HEK293 (cell line): Measurements from ENCODE around the gene EEF1AKMT2.
A peak's percentile ranks its signal among the peaks of the same experiment; 100 is the strongest.

Experiments
- CTCF ChIA-PET: fragments of 350-600 bp; formaldehyde crosslinking; extraction: SDS; loops from one replicate; lab custom pipeline; 2021; ENCODE audit warnings: antibody characterized with exemption; lab: Yijun Ruan, JAX
- POLR2A ChIA-PET: fragments of 300-600 bp; formaldehyde crosslinking; extraction: SDS; loops from one replicate; lab custom pipeline; 2020; ENCODE audit warnings: antibody characterized with exemption, inconsistent platforms; lab: Yijun Ruan, JAX
- H3K27ac ChIP-seq: fragments of 200-500 bp; sonication (Bioruptor generic); 2 replicates; pipeline ENCODE4 v1.5.1; 2014; ENCODE audit warnings: low read depth, low read length, control low read depth, inconsistent platforms; ENCODE audit errors: extremely low read depth
- H3K36me3 ChIP-seq, 2 experiments: fragments of 200-500 bp in 1 of 2; sonication (Bioruptor generic) in 1 of 2; 1 replicate in 1 of 2; 2 replicates in 1 of 2; pipeline ENCODE4 v1.5.1; 2014 to 2017; ENCODE audit warnings: inconsistent platforms in 2 of 2, low read length in 2 of 2; ENCODE audit not compliant: control insufficient read depth in 2 of 2, insufficient read depth in 1 of 2
- H3K4me1 ChIP-seq: fragments of 200-500 bp; sonication (Bioruptor generic); 2 replicates; pipeline ENCODE4 v1.5.1; 2014; ENCODE audit warnings: mild to moderate bottlenecking, low read length, inconsistent platforms; ENCODE audit not compliant: control insufficient read depth, insufficient read depth
- H3K4me3 ChIP-seq: 2 replicates; pipeline ENCODE4 v1.5.1; 2011; ENCODE audit warnings: low read depth, mild to moderate bottlenecking, control low read depth, low read length, moderate library complexity
- H3K9me3 ChIP-seq: fragments of 200-500 bp; sonication (Bioruptor generic); 2 replicates; pipeline ENCODE4 v1.5.1; 2014; ENCODE audit warnings: low read depth, low read length, inconsistent platforms; ENCODE audit not compliant: control insufficient read depth, insufficient read depth
- FEZF1 ChIP-seq: fragments of 450-650 bp; formaldehyde crosslinking; IDR thresholded peaks from 2 replicates; pipeline ENCODE4 v1.5.1; 2016; ENCODE audit warnings: missing biosample characterization, missing genetic modification characterization
- KLF16 ChIP-seq: fragments of 450-650 bp; formaldehyde crosslinking; IDR thresholded peaks from 2 replicates; pipeline ENCODE4 v1.5.1; 2017; ENCODE audit warnings: missing biosample characterization, missing genetic modification characterization
- SP2 ChIP-seq: fragments of 450-650 bp; formaldehyde crosslinking; IDR thresholded peaks from 2 replicates; pipeline ENCODE4 v1.5.1; 2016; ENCODE audit warnings: missing biosample characterization, missing genetic modification characterization
- ZBTB1 ChIP-seq: fragments of 450-650 bp; formaldehyde crosslinking; IDR thresholded peaks from 2 replicates; pipeline ENCODE4 v1.5.1; 2016; ENCODE audit warnings: missing biosample characterization, missing genetic modification characterization
- ZBTB44 ChIP-seq: fragments of 450-650 bp; IDR thresholded peaks from 2 replicates; pipeline ENCODE4 v1.5.1; 2018; ENCODE audit warnings: missing biosample characterization, mild to moderate bottlenecking, missing genetic modification characterization
- ZFP69B ChIP-seq: fragments of 450-650 bp; formaldehyde crosslinking; IDR thresholded peaks from 2 replicates; pipeline ENCODE4 v1.5.1; 2016; ENCODE audit warnings: missing biosample characterization, missing genetic modification characterization
- ZNF175 ChIP-seq: fragments of 450-650 bp; formaldehyde crosslinking; IDR thresholded peaks from 2 replicates; pipeline ENCODE4 v1.5.1; 2016; ENCODE audit warnings: missing biosample characterization, missing genetic modification characterization
- ZNF211 ChIP-seq: fragments of 450-650 bp; formaldehyde crosslinking; IDR thresholded peaks from 2 replicates; pipeline ENCODE4 v1.5.1; 2016; ENCODE audit warnings: low read depth, missing biosample characterization, missing genetic modification characterization
- ZNF214 ChIP-seq: fragments of 450-650 bp; formaldehyde crosslinking; IDR thresholded peaks from 2 replicates; pipeline ENCODE4 v1.5.1; 2017; ENCODE audit warnings: missing biosample characterization, mild to moderate bottlenecking, missing genetic modification characterization, borderline replicate concordance
- ZNF423 ChIP-seq: fragments of 450-650 bp; formaldehyde crosslinking; IDR thresholded peaks from 2 replicates; pipeline ENCODE4 v1.5.1; 2016; ENCODE audit warnings: missing biosample characterization, missing genetic modification characterization
- ZNF510 ChIP-seq: fragments of 450-650 bp; formaldehyde crosslinking; IDR thresholded peaks from 2 replicates; pipeline ENCODE4 v1.5.1; 2018; ENCODE audit warnings: mild to moderate bottlenecking, missing genetic modification characterization, missing biosample characterization; ENCODE audit not compliant: insufficient replicate concordance
- ZNF529 ChIP-seq: fragments of 450-650 bp; formaldehyde crosslinking; IDR thresholded peaks from 2 replicates; pipeline ENCODE4 v1.5.1; 2017; ENCODE audit warnings: missing genetic modification characterization, missing biosample characterization; ENCODE audit not compliant: insufficient replicate concordance
- ZNF610 ChIP-seq: fragments of 450-650 bp; formaldehyde crosslinking; IDR thresholded peaks from 2 replicates; pipeline ENCODE4 v1.5.1; 2016; ENCODE audit warnings: missing biosample characterization, missing genetic modification characterization, borderline replicate concordance
- ZNF660 ChIP-seq: fragments of 450-650 bp; IDR thresholded peaks from 2 replicates; pipeline ENCODE4 v1.5.1; 2018; ENCODE audit warnings: missing biosample characterization, mild to moderate bottlenecking, missing genetic modification characterization
- ZNF664 ChIP-seq: fragments of 450-650 bp; formaldehyde crosslinking; IDR thresholded peaks from 2 replicates; pipeline ENCODE4 v1.5.1; 2016; ENCODE audit warnings: missing biosample characterization, missing genetic modification characterization
- ZNF677 ChIP-seq: fragments of 450-650 bp; IDR thresholded peaks from 2 replicates; pipeline ENCODE4 v1.5.0; 2018; ENCODE audit warnings: missing biosample characterization, mild to moderate bottlenecking, missing genetic modification characterization, moderate library complexity
- ZNF776 ChIP-seq: fragments of 450-650 bp; formaldehyde crosslinking; IDR thresholded peaks from 2 replicates; pipeline ENCODE4 v1.5.0; 2017; ENCODE audit warnings: missing biosample characterization, missing genetic modification characterization, borderline replicate concordance
- ZNF785 ChIP-seq: fragments of 450-650 bp; formaldehyde crosslinking; IDR thresholded peaks from 2 replicates; pipeline ENCODE4 v1.5.1; 2016; ENCODE audit warnings: missing biosample characterization, missing genetic modification characterization
- TF ChIP-seq, protein P1 (sequence below): fragments of 450-650 bp; formaldehyde crosslinking; IDR thresholded peaks from 2 replicates; pipeline ENCODE4 v1.5.1; 2016; ENCODE audit warnings: missing biosample characterization, missing genetic modification characterization
- TF ChIP-seq, protein P2 (sequence below): fragments of 450-650 bp; formaldehyde crosslinking; IDR thresholded peaks from 2 replicates; pipeline ENCODE4 v1.5.1; 2017; ENCODE audit warnings: missing biosample characterization, missing genetic modification characterization
- TF ChIP-seq, protein P3 (sequence below): fragments of 450-650 bp; formaldehyde crosslinking; IDR thresholded peaks from 2 replicates; pipeline ENCODE4 v1.5.1; 2016; ENCODE audit warnings: missing biosample characterization, missing genetic modification characterization

Gene EEF1AKMT2

GRCh38 chr10:124734311-124735166, 57.1 kb downstream of the EEF1AKMT2 start:
- peaks cover 0 to 39% of the 10 kb centered on the region in 2 experiments; a peak in 1 of 3 replicates for H3K36me3 ChIP-seq
- H3K4me3 ChIP-seq: no peak overlapping the region
- POLR2A ChIA-PET: no interaction called here
- H3K9me3 ChIP-seq: no peaks in the 10 kb centered on the region
- TF ChIP-seq ZNF677 (tag by site-specific recombination) (no peak), ZBTB1 (no peak), ZNF211 (no peak), ZNF529 (tag by site-specific recombination) (no peak), SP2 (tag by site-specific recombination) (no peak)
- no peak overlapping the region for H3K27ac ChIP-seq
- peaks cover 3% of the 10 kb centered on the region; the same call in 1 of the 2 replicates for H3K4me1 ChIP-seq
- CTCF ChIA-PET: interaction anchor here (1.0 kb wide), 1 partner anchor 11 kb away, joined by 3 read pairs; no protein-coding TSS in a partner anchor

DNA sequence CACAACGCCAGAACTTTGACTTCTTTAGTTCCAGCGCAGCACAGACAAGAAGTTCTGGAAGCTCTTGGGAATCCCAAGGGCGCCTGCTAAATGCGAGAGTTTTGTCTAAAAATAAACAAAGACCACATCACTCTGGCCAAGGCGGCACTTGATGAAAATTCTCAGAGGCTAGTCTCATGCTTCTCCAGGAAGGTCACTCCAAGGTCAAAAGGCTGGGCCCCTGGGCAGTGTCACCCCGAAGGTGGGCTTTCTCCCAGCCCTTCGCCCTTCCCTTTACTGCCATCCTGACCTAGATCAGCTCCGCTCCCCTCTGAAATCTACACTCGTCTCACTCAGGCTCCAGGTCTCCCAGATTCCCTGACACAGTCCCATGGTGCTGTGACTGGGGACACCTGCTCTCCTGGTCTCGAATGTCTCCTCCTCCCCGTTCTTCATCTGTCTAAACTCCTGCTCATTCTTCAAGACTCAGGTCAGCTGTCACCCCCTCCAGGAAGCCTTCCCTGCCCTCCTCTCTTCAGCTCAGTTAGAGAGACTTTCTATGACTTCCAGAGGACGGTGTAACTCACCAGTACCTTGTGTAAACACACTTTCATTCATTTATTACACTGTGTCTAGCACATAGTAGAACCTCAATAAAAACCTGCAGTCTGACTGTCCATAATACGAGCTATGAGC, 58.0 kb downstream of the EEF1AKMT2 start:
- POLR2A ChIA-PET: no interaction called here
- H3K4me3 ChIP-seq: no peak overlapping the region
- 0 out of 2 replicates have a peak, but pooled peaks cover 1% of the 10 kb centered on the region for H3K4me1 ChIP-seq
- H3K9me3 ChIP-seq: no peaks in the 10 kb centered on the region
- TF ChIP-seq ZNF664 (tag by site-specific recombination): peak; percentile 80
- TF ChIP-seq KLF16 (tag by site-specific recombination): no peak
- TF ChIP-seq, all 188 proteins: peak for 1
- no peak overlapping the region for H3K27ac ChIP-seq
- H3K36me3 ChIP-seq: peaks cover 0 to 39% of the 10 kb centered on the region in 2 experiments; a peak in 1 of 3 replicates
- CTCF ChIA-PET: interaction anchor here (1.0 to 1.2 kb wide), 2 partner anchors 8 to 12 kb away, joined by 3 read pairs; no protein-coding TSS in a partner anchor

GRCh38 chr10:124732931-124733570, 58.6 kb downstream of the EEF1AKMT2 start:
- Histone ChIP-seq H3K27ac (no peak overlapping the region), H3K4me3 (no peak overlapping the region), H3K9me3 (no peaks in the 10 kb centered on the region), H3K36me3 (peaks cover 0 to 40% of the 10 kb centered on the region in 2 experiments; a peak in 1 of 3 replicates), H3K4me1 (no peaks in the 10 kb centered on the region)
- ChIA-PET CTCF (interaction anchor here (1.2 kb wide), 1 partner anchor 9 kb away, joined by 3 read pairs; no protein-coding TSS in a partner anchor), POLR2A (no interaction called here)
- TF ChIP-seq ZNF423 (tag by site-specific recombination) (no peak), ZFP69B (no peak), ZNF175 (tag by site-specific recombination) (no peak), FEZF1 (tag by site-specific recombination) (no peak), ZNF660 (no peak), ZNF214 (tag by site-specific recombination) (no peak), ZNF776 (tag by site-specific recombination) (no peak), ZNF610 (tag by site-specific recombination) (no peak), ZNF785 (tag by site-specific recombination) (no peak), ZBTB44 (no peak), ZNF510 (no peak)
- TF ChIP-seq, protein P1, sequence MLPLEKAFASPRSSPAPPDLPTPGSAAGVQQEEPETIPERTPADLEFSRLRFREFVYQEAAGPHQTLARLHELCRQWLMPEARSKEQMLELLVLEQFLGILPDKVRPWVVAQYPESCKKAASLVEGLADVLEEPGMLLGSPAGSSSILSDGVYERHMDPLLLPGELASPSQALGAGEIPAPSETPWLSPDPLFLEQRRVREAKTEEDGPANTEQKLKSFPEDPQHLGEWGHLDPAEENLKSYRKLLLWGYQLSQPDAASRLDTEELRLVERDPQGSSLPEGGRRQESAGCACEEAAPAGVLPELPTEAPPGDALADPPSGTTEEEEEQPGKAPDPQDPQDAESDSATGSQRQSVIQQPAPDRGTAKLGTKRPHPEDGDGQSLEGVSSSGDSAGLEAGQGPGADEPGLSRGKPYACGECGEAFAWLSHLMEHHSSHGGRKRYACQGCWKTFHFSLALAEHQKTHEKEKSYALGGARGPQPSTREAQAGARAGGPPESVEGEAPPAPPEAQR: no peak
- TF ChIP-seq, protein P2, sequence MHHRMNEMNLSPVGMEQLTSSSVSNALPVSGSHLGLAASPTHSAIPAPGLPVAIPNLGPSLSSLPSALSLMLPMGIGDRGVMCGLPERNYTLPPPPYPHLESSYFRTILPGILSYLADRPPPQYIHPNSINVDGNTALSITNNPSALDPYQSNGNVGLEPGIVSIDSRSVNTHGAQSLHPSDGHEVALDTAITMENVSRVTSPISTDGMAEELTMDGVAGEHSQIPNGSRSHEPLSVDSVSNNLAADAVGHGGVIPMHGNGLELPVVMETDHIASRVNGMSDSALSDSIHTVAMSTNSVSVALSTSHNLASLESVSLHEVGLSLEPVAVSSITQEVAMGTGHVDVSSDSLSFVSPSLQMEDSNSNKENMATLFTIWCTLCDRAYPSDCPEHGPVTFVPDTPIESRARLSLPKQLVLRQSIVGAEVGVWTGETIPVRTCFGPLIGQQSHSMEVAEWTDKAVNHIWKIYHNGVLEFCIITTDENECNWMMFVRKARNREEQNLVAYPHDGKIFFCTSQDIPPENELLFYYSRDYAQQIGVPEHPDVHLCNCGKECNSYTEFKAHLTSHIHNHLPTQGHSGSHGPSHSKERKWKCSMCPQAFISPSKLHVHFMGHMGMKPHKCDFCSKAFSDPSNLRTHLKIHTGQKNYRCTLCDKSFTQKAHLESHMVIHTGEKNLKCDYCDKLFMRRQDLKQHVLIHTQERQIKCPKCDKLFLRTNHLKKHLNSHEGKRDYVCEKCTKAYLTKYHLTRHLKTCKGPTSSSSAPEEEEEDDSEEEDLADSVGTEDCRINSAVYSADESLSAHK (tag by site-specific recombination): no peak
- TF ChIP-seq, protein P3, sequence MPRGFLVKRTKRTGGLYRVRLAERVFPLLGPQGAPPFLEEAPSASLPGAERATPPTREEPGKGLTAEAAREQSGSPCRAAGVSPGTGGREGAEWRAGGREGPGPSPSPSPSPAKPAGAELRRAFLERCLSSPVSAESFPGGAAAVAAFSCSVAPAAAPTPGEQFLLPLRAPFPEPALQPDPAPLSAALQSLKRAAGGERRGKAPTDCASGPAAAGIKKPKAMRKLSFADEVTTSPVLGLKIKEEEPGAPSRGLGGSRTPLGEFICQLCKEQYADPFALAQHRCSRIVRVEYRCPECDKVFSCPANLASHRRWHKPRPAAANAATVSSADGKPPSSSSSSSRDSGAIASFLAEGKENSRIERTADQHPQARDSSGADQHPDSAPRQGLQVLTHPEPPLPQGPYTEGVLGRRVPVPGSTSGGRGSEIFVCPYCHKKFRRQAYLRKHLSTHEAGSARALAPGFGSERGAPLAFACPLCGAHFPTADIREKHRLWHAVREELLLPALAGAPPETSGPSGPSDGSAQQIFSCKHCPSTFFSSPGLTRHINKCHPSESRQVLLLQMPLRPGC (tag by site-specific recombination): no peak
